Measurements from ENCODE around the gene ZNF622.

Gene ZNF622

DNA sequence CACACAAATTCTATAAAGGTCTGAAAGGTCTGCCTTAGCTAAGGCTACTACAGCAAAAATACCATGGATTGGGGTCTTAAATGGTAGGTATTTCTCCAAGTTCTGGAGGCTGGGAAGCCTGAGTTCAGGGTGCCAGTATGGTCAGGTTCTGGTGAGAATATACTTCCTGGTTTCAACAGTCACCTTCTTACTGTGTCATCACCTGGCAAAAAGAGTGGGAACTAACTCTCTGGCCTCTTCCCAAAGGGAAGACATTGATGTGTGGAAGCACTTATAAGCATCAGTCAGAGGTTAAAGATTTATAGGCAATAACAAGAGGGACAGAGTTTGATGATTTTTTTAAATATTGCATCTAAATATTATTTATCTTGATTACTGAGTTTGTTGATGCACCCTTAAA, 53.0 kb downstream of the ZNF622 start:
- DNase-seq (ENCODE audit: extremely low read depth, low read depth): no peak
- no peak for TF ChIP-seq CTCF (IDR thresholded peaks at IDR 0.05; ENCODE audit: low read depth, low read length)

- DNase-seq (ENCODE audit: extremely low read depth, low read depth): no peak
- TF ChIP-seq CTCF (IDR thresholded peaks at IDR 0.05; ENCODE audit: low read depth, low read length): no peak
Observed at GRCh38 chr5:16411741-16412455, 53.7 kb downstream of the ZNF622 start.

DNA sequence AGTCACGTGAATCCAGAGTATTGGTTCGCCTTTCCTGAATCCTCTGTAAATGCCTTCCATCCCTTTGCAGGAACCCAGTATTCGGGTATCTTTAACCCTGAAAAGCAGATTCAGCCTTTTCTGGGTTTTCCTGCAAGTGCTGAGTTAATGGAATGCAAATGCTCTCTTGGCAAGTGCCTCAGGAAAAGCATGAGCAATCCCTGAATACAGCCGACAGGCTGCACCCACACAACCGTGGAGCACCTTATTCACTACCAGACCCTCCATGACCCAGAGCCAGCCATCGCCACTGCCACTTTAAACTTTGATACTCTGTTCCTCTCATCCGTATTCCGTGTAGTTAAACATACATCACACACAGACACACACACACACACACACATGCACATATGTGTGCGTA, 54.4 kb downstream of the ZNF622 start:
- DNase-seq (ENCODE audit: extremely low read depth, low read depth): no peak
- no peak for TF ChIP-seq CTCF (IDR thresholded peaks at IDR 0.05; ENCODE audit: low read depth, low read length)

- TF ChIP-seq CTCF (IDR thresholded peaks at IDR 0.05; ENCODE audit: low read depth, low read length): no peak
- DNase-seq (ENCODE audit: extremely low read depth, low read depth): no peak
Observed at GRCh38 chr5:16410338-16410737, 55.3 kb downstream of the ZNF622 start.

- no peak for DNase-seq (ENCODE audit: extremely low read depth, low read depth)
- TF ChIP-seq CTCF (IDR thresholded peaks at IDR 0.05; ENCODE audit: low read depth, low read length): no peak
Observed at GRCh38 chr5:16406630-16407029, 59.0 kb downstream of the ZNF622 start.

DNA sequence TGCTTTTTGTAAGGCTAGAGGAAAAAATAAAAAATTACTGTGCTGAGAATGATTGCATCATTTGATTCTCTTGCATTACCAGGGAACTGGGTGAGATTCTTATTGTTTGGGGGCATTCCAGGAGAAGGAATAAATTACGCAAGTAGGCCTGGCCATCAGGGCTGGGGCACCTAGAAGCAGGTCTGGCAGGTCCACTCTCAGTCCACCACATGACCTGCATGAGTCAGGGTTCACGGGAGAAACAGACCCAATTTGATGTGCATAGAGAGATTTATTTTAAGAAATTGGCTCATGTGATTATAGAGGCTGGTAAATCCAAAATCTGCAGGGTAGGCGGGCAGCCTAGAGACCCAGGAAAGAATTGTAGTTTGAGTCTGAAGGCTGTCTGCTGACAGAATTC, 59.6 kb downstream of the ZNF622 start:
- no peak for TF ChIP-seq CTCF (IDR thresholded peaks at IDR 0.05; ENCODE audit: low read depth, low read length)

More for the DNA sequence above, 59.6 kb downstream of the ZNF622 start:
- DNase-seq (ENCODE audit: extremely low read depth, low read depth): no peak

Measured in AG09319 (cell line).